Measurements from ENCODE around the gene KCNK5.

The KCNK5 gene, protein sequence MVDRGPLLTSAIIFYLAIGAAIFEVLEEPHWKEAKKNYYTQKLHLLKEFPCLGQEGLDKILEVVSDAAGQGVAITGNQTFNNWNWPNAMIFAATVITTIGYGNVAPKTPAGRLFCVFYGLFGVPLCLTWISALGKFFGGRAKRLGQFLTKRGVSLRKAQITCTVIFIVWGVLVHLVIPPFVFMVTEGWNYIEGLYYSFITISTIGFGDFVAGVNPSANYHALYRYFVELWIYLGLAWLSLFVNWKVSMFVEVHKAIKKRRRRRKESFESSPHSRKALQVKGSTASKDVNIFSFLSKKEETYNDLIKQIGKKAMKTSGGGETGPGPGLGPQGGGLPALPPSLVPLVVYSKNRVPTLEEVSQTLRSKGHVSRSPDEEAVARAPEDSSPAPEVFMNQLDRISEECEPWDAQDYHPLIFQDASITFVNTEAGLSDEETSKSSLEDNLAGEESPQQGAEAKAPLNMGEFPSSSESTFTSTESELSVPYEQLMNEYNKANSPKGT

GRCh38 chr6:39228992-39229767, at the start of gene KCNK5:
Gene KCNK5 (minus strand): TSS chr6:39229475. CDS start chr6:39229111, 364 bp downstream.
- peak; percentile 72 to 91 (median 86) for DNase-seq

DNA sequence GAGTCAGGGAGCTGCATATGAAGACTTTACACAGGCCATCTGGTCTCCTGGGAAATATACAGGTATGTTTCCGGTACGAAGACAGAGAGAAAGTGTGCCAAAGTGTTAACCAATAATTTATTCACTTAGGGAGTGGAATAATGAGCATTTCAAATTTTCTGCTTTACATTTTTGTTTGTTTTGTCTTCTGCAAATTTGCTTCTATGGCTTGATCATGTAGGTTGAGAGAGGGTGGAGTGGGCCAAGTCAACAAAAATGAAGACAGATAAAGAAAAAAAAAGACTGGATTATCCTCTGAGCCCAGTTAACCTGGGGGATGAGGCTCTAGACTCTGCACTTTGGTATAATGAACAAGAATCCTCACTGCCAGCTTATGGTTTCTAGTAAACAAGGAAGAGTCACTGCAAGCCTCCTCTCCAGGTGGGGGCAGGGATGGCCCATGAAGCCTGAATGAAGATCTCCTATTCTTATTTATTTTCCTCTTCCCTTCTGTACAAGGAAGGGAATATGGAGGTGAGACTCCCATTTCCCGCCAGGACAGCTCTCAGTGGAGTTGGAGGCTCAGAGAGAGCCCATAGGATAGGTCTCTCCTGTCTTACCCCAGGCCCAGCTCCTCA, 47.2 kb upstream of the KCNK5 start:
- DNase-seq, result no peak

DNA sequence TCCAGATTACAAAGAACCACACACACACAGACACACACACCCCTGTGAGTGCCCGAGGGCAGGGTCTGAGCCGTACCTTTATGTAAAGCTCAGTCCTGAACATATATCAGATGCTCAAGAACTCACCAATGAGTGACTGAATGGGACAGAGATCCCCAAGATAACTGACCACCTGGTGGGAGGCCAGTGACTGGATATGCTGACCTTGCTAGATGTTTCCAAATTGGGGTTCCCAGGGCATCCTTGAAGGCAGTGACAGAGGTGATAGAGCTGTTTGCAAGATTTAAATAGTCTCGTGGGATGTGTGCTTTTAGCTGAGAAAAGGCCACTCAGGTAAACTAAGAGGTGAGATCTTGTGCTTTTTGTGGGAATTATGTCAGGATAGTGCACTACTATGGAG, 45.6 kb upstream of the KCNK5 start:
- DNase-seq, result no peak

DNA sequence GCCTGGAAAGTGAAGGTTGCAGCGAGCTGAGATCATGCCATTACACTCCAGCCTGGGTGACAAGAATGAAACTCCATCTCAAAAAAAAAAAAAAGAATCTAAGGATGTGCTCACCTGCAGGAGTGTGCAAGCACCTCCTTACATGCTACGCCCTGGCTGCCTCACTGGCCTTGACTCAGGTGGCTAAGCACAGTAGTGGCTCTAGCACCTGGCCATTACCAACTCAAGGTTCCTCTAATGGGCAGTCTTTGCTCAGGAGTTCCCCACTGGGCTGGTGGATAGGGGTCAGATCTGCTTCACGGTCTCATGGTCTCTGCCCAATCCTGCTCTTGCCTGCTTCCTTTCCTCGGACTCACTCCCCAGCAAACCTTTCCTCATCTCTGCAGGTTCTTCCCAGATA, 45.2 kb upstream of the KCNK5 start:
- no peak for DNase-seq

DNA sequence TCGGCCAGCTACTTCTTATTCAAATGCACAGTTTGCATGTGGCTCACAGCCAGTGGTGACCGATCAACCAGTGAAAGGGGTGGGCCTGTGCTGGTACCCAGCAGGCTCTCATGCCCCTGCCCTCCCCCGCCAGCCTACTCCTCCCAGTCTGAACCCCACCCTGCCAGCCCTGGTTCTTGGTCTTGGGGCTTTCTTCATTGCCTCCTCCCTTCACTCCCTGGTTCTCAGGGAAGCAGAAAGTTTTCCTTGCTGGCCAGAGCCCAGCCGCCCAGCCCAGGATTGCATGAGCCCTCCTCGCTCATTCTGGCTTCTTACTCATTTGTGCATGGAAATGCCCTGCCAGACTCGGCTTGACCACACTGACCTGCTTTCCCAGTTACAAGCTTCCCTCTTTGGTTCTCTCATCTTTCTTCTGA, 44.1 kb upstream of the KCNK5 start:
- DNase-seq, result no peak

DNA sequence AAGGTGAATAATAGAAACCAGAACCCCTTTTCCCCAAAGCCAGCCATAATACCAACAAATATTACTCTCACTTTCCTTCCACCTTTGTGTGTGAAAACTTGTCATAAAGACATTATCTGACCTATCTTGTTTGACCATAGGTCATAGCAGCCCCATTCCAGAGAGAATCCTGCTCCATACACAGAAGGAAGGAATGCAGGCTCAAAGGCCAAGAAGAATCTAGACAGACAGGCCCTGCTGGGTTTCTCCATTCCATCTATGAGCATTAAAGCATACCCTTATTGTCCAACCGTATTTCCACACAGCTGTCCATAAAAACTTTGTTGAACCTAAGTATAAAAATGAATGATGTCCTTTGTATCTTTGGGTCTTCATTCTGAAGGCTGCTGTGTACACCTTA, 40.7 kb upstream of the KCNK5 start:
- DNase-seq, result no peak

GRCh38 chr6:39268721-39269120, 39.4 kb upstream of the KCNK5 start:
- no peak for DNase-seq

DNA sequence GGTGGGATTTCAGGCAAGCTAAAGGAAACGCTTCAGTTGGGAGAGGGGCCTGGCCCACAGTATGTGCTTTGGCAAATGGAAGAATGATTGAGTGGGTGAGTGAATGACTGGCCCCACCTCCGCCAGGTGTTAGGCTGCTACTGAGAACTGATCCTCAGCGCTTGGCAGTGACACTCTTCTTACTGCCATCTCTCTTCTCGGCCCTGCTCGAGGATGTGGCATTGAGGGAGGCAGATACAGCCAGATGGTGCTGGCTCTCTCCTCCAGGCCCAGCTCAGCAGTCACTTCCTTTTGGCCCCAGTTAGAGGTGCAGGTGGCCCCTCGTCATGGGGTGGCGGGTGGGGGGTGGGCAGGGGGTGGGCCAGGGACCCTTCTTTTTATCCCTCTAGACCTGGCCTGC, 38.9 kb upstream of the KCNK5 start:
- DNase-seq, result peak in 1 of 3 experiments; percentile 64

DNA sequence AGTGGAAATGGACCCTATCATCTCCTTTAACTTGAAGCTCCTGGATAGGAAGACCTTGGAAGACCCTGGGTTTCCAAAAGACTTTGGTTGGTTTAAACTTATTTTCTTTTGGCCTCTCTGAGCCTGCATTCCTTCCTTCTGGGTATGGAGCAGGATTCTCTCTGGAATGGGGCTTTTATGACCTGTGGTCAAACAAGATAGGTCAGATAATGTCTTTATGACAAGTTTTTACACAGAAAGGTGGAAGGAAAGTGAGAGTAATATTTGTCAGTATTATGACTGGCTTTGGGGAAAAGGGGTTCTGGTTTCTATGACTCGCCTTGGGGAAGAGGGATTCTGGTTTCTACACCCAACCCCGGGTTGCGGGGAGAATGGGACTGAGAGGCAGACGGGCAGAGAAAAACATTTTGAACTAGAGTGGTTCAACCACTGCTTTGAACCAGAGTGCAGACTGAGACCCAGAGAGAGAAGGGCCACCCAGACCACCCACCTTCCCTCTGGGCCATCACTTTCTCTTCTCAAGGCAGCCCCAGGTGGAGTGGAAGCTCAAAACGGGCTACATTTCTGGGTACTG, 37.6 kb upstream of the KCNK5 start:
- DNase-seq, result no peak

GRCh38 chr6:39266375-39266774, 37.1 kb upstream of the KCNK5 start:
- DNase-seq, result peak in 2 of 3 experiments; percentile 15 to 50

GRCh38 chr6:39263303-39264037, 34.2 kb upstream of the KCNK5 start:
- DNase-seq, result peak in 1 of 3 experiments; percentile 81

DNA sequence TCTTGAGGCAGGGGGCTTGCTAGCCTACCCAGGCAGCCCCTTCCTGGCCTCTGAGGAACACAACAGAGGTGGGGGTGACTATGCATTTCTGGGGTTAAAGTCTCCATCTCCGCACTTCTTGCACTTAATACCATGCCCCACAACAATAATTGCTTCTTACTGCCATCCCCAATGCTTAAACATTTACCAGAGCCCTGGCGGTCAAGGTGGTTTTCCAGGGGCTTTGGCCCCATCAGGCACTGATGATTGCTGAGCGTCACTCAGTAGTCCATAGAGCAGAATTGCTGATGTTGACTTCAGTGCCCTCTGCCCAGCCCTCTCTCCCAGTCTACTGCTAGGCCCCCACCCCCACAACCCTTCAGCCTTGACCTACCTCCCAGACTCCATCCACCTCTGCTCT, 32.5 kb upstream of the KCNK5 start:
- DNase-seq, result no peak

GRCh38 chr6:39260953-39261352, 31.7 kb upstream of the KCNK5 start:
- DNase-seq, result no peak

GRCh38 chr6:39260456-39260855, 31.2 kb upstream of the KCNK5 start:
- DNase-seq, result no peak

GRCh38 chr6:39256294-39256940, 27.1 kb upstream of the KCNK5 start:
- DNase-seq, result peak in 1 of 3 experiments; percentile 51

- no peak for DNase-seq
Measured at GRCh38 chr6:39254999-39255535, 25.8 kb upstream of the KCNK5 start.

DNA sequence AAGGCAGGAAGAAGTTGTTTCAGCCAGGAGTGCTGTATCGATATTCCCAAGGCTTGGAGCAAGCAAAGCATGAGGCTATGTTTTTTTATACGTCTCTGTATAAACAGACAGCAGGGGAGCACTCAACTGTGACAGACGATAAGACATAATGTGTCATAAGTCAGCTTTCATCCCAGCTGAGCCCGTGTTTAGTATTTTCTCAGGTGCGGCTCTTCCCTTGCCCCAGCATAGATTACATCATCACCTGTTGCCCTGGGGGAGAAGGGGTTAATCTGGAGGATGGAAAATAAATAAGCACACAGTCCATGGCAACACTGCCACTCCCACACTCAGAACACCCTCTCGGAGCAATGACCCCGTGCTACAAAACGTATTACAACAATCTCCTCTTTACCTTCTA, 22.1 kb upstream of the KCNK5 start:
- peak; percentile 70 to 91 (median 81) for DNase-seq

DNA sequence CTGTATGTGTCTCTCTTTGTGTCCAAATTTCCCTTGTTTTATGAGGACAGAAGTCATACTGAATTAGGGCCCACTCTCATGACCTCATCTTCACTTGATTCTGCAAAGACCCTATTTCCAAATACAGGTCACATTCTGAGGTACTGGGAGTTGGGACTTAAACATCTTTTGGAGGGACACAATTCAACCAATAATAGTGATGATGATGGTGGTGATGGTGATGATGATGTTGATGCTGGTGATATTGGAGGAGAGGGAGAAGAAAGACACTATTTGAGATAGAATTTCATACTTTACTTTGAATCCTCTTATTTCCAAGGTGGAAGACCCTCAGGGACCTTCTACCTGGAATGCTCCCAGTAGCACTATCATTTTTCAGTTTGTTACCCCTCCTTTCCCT, 21.2 kb upstream of the KCNK5 start:
- no peak for DNase-seq

DNA sequence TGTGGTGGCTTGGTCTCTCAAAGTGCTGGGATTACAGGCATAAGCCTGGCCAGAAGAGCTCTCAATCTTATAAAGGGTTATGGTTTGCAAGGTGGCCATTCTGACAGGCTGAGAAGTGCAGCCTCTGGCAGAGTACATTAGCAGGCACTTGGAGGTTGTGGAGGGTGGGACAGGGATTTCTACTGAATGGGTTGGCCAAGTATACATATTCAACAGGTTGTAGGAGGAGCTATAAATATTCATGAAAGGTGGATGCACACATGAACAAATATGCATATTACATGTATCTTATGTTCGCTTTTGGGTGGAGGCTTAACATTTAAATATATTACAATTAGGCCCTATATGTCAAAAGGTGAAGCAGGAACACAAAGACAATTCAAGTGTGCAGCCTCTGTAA, 20.0 kb upstream of the KCNK5 start:
- DNase-seq, result no peak

GRCh38 chr6:39247667-39248194, 18.5 kb upstream of the KCNK5 start:
- no peak for DNase-seq

- DNase-seq, result no peak
Measured at GRCh38 chr6:39243809-39244208, 14.5 kb upstream of the KCNK5 start.

All from NCI-H1417 (cell line).